HepG2 (cell line): ENCODE data around the gene H19. TPM values are rescaled to one million over a fixed set of nuclear protein-coding genes. Genes with fewer than 3 reads are reported as not detected.
A peak's percentile ranks its signal among the peaks of the same experiment; 100 is the strongest.

ENCODE experiments used
- ATAC-seq: fragments of 200-7000 bp; cut with Tn5 transposase; 3 replicates; pipeline ENCODE4 v1.9.1; 2020; ENCODE audit warnings: mild to moderate bottlenecking, moderate library complexity
- BruUV-seq: library from RNA; stranded (reverse); fragments of 400-500 nt; replicated peaks from 2 replicates; lab custom pipeline; 2021; lab: Mats Ljungman, UMichigan
- CTCF ChIA-PET: fragments of 300-600 bp; formaldehyde crosslinking; extraction: SDS; loops from one replicate; lab custom pipeline; 2021; ENCODE audit warnings: low total read pairs, inconsistent platforms, low intra/inter-chr PET ratio; lab: Yijun Ruan, JAX
- POLR2A ChIA-PET: fragments of 350-600 bp; sonication (Branson Sonifier 250); formaldehyde crosslinking; loops from one replicate; lab custom pipeline; 2020; ENCODE audit warnings: antibody characterized with exemption, inconsistent platforms; lab: Yijun Ruan, JAX
- DNase-seq: peaks from one replicate; pipeline ENCODE4 v3.0.0-alpha.2; 2015; ENCODE audit warnings: low spot score
- FAIRE-seq: peaks from 3 replicates; lab custom pipeline; 2011; peaks lifted over from hg19 to GRCh38; lab: Jason Lieb, UNC
- H2AFZ ChIP-seq: one replicate; pipeline ENCODE4 v1.6.1; 2011; ENCODE audit warnings: low read length, inconsistent platforms
- H3K27ac ChIP-seq: fragments of 300-600 bp; 3 replicates; pipeline ENCODE4 v1.8.0; 2011; ENCODE audit warnings: mixed run types, mild to moderate bottlenecking, mixed read lengths, low read length, inconsistent platforms; ENCODE audit not compliant: insufficient read depth; ENCODE audit errors: extremely low read length
- H3K27me3 ChIP-seq, 2 experiments: fragments of 200-600 bp in 1 of 2; 2 replicates in 1 of 2; 3 replicates in 1 of 2; pipeline versions ENCODE4 v1.6.0 to v1.8.0; 2011; ENCODE audit warnings: low read length in 2 of 2, mild to moderate bottlenecking in 2 of 2, moderate library complexity in 2 of 2, inconsistent platforms in 1 of 2; ENCODE audit not compliant: insufficient read depth in 2 of 2, control insufficient read depth in 1 of 2
- H3K36me3 ChIP-seq, 2 experiments: fragments of 200-600 bp in 1 of 2; replicated peaks in 1 of 2; 2 replicates in 1 of 2; 3 replicates in 1 of 2; pipeline versions ENCODE4 v1.5.1 to v1.8.0; 2011; ENCODE audit warnings: low read length in 2 of 2, inconsistent platforms in 1 of 2; ENCODE audit not compliant: insufficient read depth in 2 of 2, control insufficient read depth in 1 of 2
- H3K4me1 ChIP-seq: 2 replicates; pipeline ENCODE4 v1.5.1; 2012; ENCODE audit warnings: low read length, inconsistent platforms; ENCODE audit not compliant: insufficient read depth
- H3K4me2 ChIP-seq: 2 replicates; pipeline ENCODE4 v1.6.0; 2011; ENCODE audit warnings: low read depth, low read length, inconsistent platforms
- H3K4me3 ChIP-seq, 3 experiments: fragments of 200-600 bp in 1 of 3; sonication (generic), shearing (Covaris generic) in 1 of 3; replicated peaks in 1 of 3; 2 replicates each; pipeline ENCODE4 v1.5.1; 2011 to 2016; ENCODE audit warnings: low read length in 3 of 3, inconsistent platforms in 2 of 3, low read depth in 2 of 3, mild to moderate bottlenecking in 2 of 3, control low read depth in 1 of 3, mixed read lengths in 1 of 3; ENCODE audit not compliant: insufficient read depth in 1 of 3
- H3K79me2 ChIP-seq: one replicate; pipeline ENCODE4 v1.6.1; 2011; ENCODE audit warnings: low read length, inconsistent platforms; ENCODE audit not compliant: insufficient read depth
- H3K9ac ChIP-seq: 2 replicates; pipeline ENCODE4 v1.6.0; 2011; ENCODE audit warnings: mild to moderate bottlenecking, low read depth, low read length, inconsistent platforms; ENCODE audit not compliant: insufficient read depth
- H3K9me3 ChIP-seq: 2 replicates; pipeline ENCODE4 v1.5.1; 2012; ENCODE audit warnings: mild to moderate bottlenecking, low read length
- H4K20me1 ChIP-seq: 2 replicates; pipeline ENCODE4 v1.6.0; 2011; ENCODE audit warnings: inconsistent platforms, mild to moderate bottlenecking, low read length, moderate library complexity; ENCODE audit not compliant: insufficient read depth
- HDAC6 ChIP-seq: fragments of 200-600 bp; sonication (generic); IDR thresholded peaks from 2 replicates; pipeline ENCODE4 v1.7.0; 2017; ENCODE audit warnings: mild to moderate bottlenecking, antibody characterized with exemption, low read length, low read depth
- HHEX ChIP-seq: IDR thresholded peaks from 2 replicates; pipeline ENCODE4 v1.6.1; 2016; ENCODE audit warnings: control low read depth
- HNF1A ChIP-seq, 2 experiments: sonication (generic) in 1 of 2; formaldehyde crosslinking in 1 of 2; IDR thresholded peaks; 2 replicates each; pipeline versions ENCODE4 v1.4.0 to v1.6.1; 2016 to 2020; ENCODE audit warnings: borderline replicate concordance in 1 of 2, low read depth in 1 of 2, mild to moderate bottlenecking in 1 of 2, missing genetic modification reagents in 1 of 2
- SAP130 ChIP-seq: IDR thresholded peaks from 2 replicates; pipeline ENCODE4 v1.6.1; 2016; ENCODE audit warnings: low read depth
- SMAD9 ChIP-seq: sonication (generic); formaldehyde crosslinking; IDR thresholded peaks from 2 replicates; pipeline ENCODE4 v1.5.1; 2020; ENCODE audit warnings: mild to moderate bottlenecking, missing genetic modification reagents
- ZFP37 ChIP-seq: sonication (generic); formaldehyde crosslinking; IDR thresholded peaks from 2 replicates; pipeline ENCODE4 v1.4.0; 2020; ENCODE audit warnings: missing genetic modification reagents, borderline replicate concordance
- WGBS: methylation state at CpG from one replicate; pipeline ENCODE4 v1.1.6; 2017; ENCODE audit warnings: low lambda C conversion rate; 5-methylcytosine and 5-hydroxymethylcytosine counted together
- in situ Hi-C: cut with HindIII; loops from 2 replicates; pipeline ENCODE4 v1.10.0; 2017; ENCODE audit warnings: low pct_unique_long_range_greater_than_20kb; ENCODE audit not compliant: extremely low pct_ligation_motif_present
- intact Hi-C: fragments of 100-400 bp; cut with micrococcal nuclease; formaldehyde crosslinking; loops from one replicate; pipeline ENCODE4 v1.10.0; 2022; ENCODE audit not compliant: unreplicated experiment
- polyA plus RNA-seq, 8 experiments: library from polyadenylated mRNA; depleted of rRNA in 3 of 8; stranded (reverse) in 7 of 8; unstranded in 1 of 8; fragments of >200 nt; fragmentation: Illumina TruSeq in 4 of 8; extraction: Trizol in 4 of 8; gene quantifications; 2 replicates each; pipeline versions ENCODE4 v1.2.1 to v1.2.3, GENCODE V29; 2011 to 2016; ENCODE audit warnings: low read depth in 4 of 8, missing spikeins in 1 of 8, mixed read lengths in 1 of 8; ENCODE audit not compliant: insufficient read depth in 1 of 8
- total RNA-seq, 5 experiments: library from RNA; depleted of rRNA; stranded (reverse); fragments of >200 nt; fragmentation: Illumina TruSeq; extraction: Trizol; gene quantifications; 2 replicates each; pipeline ENCODE4 v1.2.3, GENCODE V29; 2016; ENCODE audit warnings: low read depth in 1 of 5

Gene H19
- total and polyA plus RNA-seq, 2 of the 13 experiments (the other 11 are each of a cell fraction or from before 2014, with no cell fraction given): 1.2 to 2.4 TPM

GRCh38 chr11:2036863-2037486 lies 39.3 kb upstream of the H19 start:
- H3K4me1 ChIP-seq: no peaks in the 10 kb centered on the region
- BruUV-seq: no TSS peak
- no peaks in the 10 kb centered on the region for H3K79me2 ChIP-seq
- H3K27ac ChIP-seq: no peak overlapping the region
- H2AFZ ChIP-seq: no peak overlapping the region
- H3K27me3 ChIP-seq: no peaks in the 10 kb centered on the region
- no CpG with 5 or more reads among the region's 18 CpGs for WGBS
- no peak for DNase-seq
- ATAC-seq: peak; percentile 70
- no peaks in the 10 kb centered on the region for H4K20me1 ChIP-seq
- TF ChIP-seq SAP130 (no peak), ZFP37 (CRISPR knock-in tag) (no peak), HNF1A (IDR thresholded peaks at IDR 0.05; ENCODE audit: low read depth) (no peak), HNF1A (CRISPR knock-in tag; IDR thresholded peaks at IDR 0.05; ENCODE audit: borderline replicate concordance) (no peak), SMAD9 (CRISPR knock-in tag) (no peak), HDAC6 (no peak), HHEX (no peak)
- no peak overlapping the region for H3K9ac ChIP-seq
- no peaks in the 10 kb centered on the region for H3K9me3 ChIP-seq
- no peaks in the 10 kb centered on the region for H3K36me3 ChIP-seq
- ChIA-PET CTCF (interaction anchor here (1.1 to 4.2 kb wide), 6 partner anchors 84 to 210 kb away, joined by 3 to 59 read pairs (median 4); partner anchors contain the start of gene IGF2), POLR2A (interaction anchor here (0.7 to 8.1 kb wide), 11 partner anchors 48 to 114 kb away, joined by 3 to 98 read pairs (median 4); partner anchors contain the start of gene IGF2)
- intact Hi-C loops: no loop called here
- in situ Hi-C loops: no loop called here
- no peak for FAIRE-seq
- no peak overlapping the region for H3K4me3 ChIP-seq
- H3K4me2 ChIP-seq: no peak overlapping the region
